DND-41 (cell line): Measurements from ENCODE around the gene TMEM131L.

Experiments
- CTCF ChIP-seq: IDR thresholded peaks from 2 replicates; pipeline ENCODE4 v1.5.1; 2012; ENCODE audit warnings: borderline replicate concordance, low read length, moderate library complexity, mild to moderate bottlenecking; ENCODE audit not compliant: poor library complexity, severe bottlenecking; ENCODE audit errors: extremely low read depth
- EZH2 ChIP-seq: IDR thresholded peaks from 3 replicates; pipeline ENCODE4 v1.6.1; 2012; ENCODE audit warnings: borderline replicate concordance, low read depth, mild to moderate bottlenecking, moderate library complexity, low read length, inconsistent platforms; ENCODE audit not compliant: severe bottlenecking

GRCh38 chr4:153520227-153520626, 54.1 kb downstream of the TMEM131L start:
- no peak for TF ChIP-seq CTCF
- no peak for TF ChIP-seq EZH2
